GM18868 (cell line): Measurements from ENCODE around the gene F12.
"Not testable (repeated sequence)": the region's sequence is repeated elsewhere in the genome, so short reads cannot be mapped to it uniquely, and the experiment has no call there.

Source experiments
- ATAC-seq: cut with Tn5 transposase; IDR thresholded peaks from one replicate; pipeline ENCODE4 v1.9.1; 2021; ENCODE audit warnings: mild to moderate bottlenecking, moderate library complexity; ENCODE audit not compliant: unreplicated experiment

The F12 gene

GRCh38 chr5:177390363-177391300 is 18.7 kb downstream of the F12 start:
- peak; percentile 60 for ATAC-seq

DNA sequence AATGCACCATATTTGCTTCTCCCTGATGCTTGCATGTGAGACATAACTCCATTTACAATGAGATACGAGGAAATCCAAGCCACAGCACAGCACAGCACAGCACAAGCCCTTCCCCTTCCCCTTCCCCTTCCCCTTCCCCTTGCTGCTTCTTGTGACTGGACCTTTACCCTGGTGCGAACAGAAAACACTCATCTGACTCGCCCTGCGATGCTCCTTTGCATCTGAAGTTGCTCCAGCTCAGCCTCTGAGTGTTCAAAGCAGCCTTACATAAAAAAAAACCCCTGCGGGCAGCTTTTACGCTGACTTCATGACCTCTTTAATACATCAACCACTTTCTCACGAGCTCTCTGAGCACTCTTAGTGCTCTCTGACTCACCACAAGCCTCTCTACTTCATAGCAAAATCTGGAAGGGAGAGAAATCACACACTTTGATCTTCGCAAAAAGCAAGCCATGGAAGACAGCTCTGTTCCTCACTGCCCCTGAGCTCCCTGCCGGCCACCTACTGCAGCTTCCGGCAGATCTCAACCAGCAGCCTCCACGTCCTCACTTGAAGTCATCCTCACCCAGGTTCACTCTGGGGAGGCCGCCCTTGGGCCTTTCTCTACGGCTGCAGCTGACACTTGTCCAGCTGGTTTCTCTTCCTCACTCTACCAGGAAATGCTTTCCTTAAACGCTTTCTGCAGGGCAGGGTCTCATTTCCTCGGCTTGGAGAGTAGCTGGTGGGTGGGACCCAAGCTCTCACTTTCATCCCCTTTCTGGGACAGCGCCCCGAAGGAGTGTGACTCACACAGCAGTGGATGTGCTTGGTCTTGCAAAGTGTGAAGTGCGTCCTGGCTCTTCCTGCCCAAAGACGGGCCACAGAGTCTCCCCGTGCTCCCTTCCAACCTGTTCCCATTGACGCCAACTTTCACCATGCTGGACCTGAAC is 19.9 kb downstream of the F12 start:
- no peak for ATAC-seq

DNA sequence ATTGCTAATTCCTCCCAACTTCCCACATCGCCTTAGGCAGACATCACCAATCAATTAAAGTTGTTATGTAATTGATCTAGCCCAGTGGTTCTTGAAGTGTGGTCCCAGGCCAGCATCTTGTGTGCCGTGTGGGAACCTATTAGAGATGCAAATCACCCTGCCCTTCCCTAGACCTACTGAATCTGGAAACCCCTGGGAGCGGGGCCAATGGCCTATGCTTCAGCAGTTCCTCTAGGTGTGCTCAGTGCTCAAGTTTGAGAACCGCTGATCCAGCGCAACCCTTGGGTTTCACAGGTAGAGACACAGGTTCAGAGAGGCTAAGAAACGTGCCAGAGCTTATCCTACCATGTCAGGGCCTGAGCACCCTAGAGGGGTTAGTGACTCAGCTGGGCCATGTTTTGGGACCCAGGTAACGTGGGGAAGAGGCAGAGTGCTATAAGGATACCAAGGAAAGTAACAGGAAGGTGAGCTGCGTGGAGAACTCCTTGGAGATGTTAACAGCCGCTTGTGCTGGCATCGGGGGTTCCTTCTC is 20.8 kb downstream of the F12 start:
- ATAC-seq = no peak

GRCh38 chr5:177387405-177387804 is 22.0 kb downstream of the F12 start:
- no peak for ATAC-seq

DNA sequence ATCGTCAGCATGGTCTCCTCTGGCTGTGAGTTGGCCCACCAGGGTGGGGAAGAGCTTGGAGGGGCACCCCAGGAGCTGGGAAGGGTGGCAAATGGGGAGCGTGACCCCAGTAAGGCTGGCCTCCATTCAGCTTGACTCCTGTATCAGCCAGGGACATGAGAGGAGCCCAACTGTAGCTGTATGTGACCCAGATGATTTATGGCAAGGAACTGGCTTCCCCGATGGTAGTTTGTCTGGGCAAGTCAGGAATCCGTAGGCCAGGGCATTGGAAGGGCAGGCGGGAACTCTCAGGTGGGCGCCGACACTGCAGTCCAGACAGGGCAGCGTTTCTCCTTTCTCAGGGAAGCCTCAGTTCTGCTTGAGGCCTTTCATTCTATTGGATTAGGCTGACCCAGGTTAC is 22.8 kb downstream of the F12 start:
- ATAC-seq = no peak

DNA sequence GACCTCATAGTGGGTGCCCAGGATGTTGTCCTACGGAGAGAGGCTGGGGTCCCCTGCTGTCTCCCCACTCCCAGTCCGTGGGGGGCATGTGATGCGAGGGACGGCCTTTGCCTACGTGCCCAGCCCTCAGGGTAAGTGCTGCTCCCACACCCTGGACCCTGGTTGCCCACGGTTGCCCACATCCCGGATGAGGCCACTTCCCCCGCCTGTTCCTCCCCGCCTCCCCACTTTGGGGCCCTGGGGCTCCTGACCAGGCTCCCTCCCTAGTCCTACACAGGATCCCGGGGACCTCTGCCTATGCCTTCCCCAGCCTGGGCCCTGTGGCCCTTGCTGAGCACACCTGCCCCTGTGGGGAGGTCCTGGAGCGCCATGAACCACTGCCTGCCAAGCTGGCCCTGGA is 23.6 kb downstream of the F12 start:
- no peak for ATAC-seq

- no peak for ATAC-seq
These were observed 25.2 kb downstream of the F12 start, which contains the start of gene SLC34A1 for GRCh38 chr5:177384134-177384533. Gene SLC34A1, plus strand, starts transcription at chr5:177384434. Its CDS starts 1,308 bp downstream, at chr5:177385742.

DNA sequence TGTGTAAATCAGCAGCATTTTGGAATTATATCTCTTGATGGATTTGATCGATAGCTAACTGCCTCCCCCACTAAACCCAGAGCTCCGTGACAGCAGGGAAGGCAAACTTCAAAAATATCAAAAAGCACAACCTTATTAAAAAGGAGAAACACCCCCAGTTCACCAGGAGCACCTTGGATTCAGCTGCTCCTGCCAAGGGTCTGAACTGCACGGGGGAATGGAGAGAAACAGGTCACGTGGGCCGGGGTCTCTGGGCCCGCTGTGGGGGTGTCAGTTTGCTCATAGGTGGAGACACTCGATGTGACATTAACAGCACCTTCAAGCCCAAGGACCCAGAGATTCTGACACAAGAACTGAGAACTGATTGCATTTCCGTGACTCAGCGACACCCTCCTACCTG is 26.2 kb downstream of the F12 start:
- no peak for ATAC-seq

GRCh38 chr5:177382423-177383029 is 26.8 kb downstream of the F12 start:
- no peak for ATAC-seq

GRCh38 chr5:177380805-177381126 is 28.6 kb downstream of the F12 start:
- no peak for ATAC-seq

DNA sequence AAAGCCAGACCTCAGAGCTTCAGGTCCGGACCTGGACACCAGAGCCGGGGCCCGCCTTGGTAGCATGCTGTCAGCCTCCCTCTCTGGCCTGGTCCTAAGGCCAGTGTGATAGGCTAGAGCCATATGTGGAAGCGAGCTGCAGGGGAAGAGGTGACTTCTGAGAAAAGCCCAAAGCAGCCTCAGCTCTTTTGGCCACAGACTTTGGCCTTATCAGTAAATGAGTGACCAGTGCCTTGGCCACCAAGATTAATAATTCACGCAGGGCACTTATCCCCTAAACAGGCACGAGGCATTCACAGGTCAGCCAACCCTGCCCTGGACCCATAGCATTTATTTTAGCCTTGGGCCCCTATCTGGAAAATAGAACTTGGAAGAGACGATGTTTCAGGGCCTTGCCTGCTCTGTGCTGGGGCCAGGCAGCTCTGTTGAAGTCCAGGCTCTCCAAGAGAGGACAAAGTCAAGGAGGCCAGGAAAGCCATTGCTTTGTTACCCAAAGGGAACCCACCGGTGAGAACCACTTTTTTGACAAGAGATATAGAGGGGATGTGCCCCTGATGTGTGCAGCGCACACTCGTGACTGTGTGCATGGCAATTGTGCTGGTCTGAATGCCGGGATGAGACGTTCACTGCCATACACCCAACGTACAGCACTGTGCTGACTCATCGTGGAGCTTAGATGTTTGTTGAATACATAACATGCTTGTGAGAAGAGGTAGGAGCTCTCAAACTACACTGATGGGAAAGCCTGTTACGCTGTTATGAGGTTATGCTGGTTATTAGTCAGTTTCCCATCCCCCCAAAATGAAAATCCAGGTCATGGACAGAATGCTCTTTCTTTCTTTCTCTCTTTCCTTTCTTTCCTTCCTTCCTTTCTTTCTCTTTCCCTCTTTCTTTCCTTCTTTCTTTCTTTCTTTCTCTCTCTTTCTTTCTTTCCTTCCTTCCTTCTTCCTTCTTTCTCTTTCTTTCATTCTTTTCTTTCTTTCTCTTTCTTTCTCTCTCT is 30.2 kb downstream of the F12 start:
- ATAC-seq = peak; percentile 67

GRCh38 chr5:177377851-177378776 is 31.2 kb downstream of the F12 start:
- ATAC-seq = no peak

- no peak for ATAC-seq
These were observed 33.3 kb downstream of the F12 start for GRCh38 chr5:177376107-177376506.

- not testable (repeated sequence) for ATAC-seq
These were observed 33.8 kb downstream of the F12 start for GRCh38 chr5:177375516-177375915.

DNA sequence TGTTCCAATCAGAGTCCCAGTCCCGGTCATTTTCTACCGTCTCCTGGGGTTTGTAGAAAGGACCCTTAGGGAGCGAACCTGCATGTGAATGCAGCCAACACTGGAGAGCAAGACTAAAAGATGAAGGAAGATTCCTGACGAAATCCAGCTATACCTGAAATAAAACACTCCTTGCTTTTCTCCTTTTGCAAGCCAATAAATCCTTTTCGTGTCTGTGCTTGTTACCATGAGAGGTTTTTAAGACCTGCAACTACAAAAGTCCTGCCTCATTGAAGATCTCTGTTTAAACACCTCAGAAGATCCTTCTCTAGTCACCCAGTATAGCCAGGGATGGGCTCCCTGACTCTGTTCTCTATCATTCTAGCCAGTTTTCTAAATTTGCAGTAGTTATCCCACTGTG is 35.2 kb downstream of the F12 start:
- no peak for ATAC-seq

DNA sequence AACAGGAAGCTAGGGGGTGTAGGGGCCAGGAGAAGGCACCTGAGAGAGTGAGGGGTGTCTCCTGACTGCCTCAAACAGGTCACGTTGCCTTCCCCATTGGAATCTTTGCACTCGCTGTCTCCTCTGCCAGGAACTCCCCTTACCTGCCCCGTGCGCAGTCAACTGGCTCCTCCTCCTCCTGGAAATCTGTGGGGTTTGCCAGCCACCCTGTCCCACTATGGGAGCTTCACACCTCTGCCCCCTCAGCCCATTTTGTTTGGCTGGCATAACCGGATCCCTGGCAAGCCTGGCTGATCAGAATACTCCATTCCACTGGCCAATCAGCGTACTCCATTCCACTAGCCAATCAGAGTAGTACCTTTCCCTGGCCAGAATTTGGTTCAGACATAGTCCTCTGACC is 35.6 kb downstream of the F12 start:
- ATAC-seq = no peak

- ATAC-seq = no peak
These were observed 36.5 kb downstream of the F12 start for GRCh38 chr5:177372910-177373309.

DNA sequence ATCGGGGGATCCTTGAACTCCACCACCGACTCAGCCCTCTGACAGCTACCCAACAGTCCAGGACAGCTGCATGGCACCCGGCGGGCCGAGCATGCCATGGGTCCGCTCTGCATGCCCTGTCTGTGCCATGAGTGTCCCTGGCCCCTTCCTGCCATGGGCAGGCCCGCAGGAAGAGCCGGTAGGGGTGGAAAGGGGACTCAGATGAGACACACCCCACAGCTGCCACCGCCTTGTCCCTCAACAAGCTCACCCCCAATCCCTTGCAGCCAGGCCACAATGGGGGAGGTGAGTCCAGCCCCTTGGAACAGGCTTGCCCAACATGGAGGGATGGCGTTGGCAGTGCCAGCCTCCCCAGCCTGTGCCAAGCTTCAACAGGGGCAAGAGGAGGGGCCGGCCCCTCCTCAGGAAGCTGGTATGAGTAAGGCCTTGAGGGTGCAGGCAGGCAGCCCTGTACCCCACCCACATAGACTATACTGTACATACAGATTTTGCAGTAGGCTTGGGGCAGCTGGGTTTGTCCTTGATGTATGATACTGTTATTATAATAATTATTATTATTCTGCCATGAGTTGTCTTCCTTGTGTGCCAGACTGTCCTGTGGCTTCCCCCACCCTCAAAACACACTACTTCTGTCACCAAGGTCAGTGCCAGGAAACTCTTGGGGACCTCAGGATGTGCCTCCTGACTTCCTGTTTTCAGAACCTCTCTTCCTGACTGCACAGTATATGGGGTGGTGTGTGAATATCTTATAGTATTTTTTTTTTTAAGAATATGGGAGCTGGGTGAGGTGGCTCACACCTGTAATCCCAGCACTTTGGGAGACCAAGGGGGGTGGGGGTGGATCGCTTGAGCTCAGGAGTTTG is 37.1 kb downstream of the F12 start:
- ATAC-seq = no peak
